H9 (cell line): ENCODE results near the gene PRSS56. TPM values are rescaled to one million over a fixed set of nuclear protein-coding genes. Genes with fewer than 3 reads are reported as not detected.

Experiments used
- DNase-seq: peaks from one replicate; pipeline ENCODE4 v3.0.0-alpha.2; 2017
- H2AFZ ChIP-seq: one replicate; pipeline ENCODE4 v1.6.1; 2013; ENCODE audit warnings: mild to moderate bottlenecking, low read length, control low read depth, moderate library complexity
- H2AK5ac ChIP-seq: 2 replicates; pipeline ENCODE4 v1.6.1; 2013; ENCODE audit warnings: low read length, control low read depth, mixed read lengths; ENCODE audit not compliant: insufficient read length
- H2BK120ac ChIP-seq: one replicate; pipeline ENCODE4 v1.6.1; 2013; ENCODE audit warnings: low read depth, mild to moderate bottlenecking, low read length, control low read depth, inconsistent platforms; ENCODE audit not compliant: poor library complexity, severe bottlenecking
- H2BK12ac ChIP-seq: 2 replicates; pipeline ENCODE4 v1.6.1; 2013; ENCODE audit warnings: low read length, control low read depth, mixed read lengths, low read depth; ENCODE audit not compliant: insufficient read length
- H2BK15ac ChIP-seq: 2 replicates; pipeline ENCODE4 v1.6.1; 2013; ENCODE audit warnings: low read depth, low read length, control low read depth
- H2BK20ac ChIP-seq: one replicate; pipeline ENCODE4 v1.6.1; 2013; ENCODE audit warnings: low read depth, mild to moderate bottlenecking, low read length, control low read depth, inconsistent platforms; ENCODE audit not compliant: poor library complexity, severe bottlenecking
- H2BK5ac ChIP-seq: 2 replicates; pipeline ENCODE4 v1.6.1; 2013; ENCODE audit warnings: low read length, control low read depth, mixed read lengths; ENCODE audit not compliant: insufficient read length
- H3K14ac ChIP-seq: 2 replicates; pipeline ENCODE4 v1.6.1; 2013; ENCODE audit warnings: low read length, control low read depth; ENCODE audit not compliant: insufficient read depth
- H3K18ac ChIP-seq: 2 replicates; pipeline ENCODE4 v1.6.1; 2013; ENCODE audit warnings: low read depth, mild to moderate bottlenecking, mixed read lengths, low read length, control low read depth; ENCODE audit not compliant: insufficient read length
- H3K23ac ChIP-seq: 2 replicates; pipeline ENCODE4 v1.6.1; 2013; ENCODE audit warnings: low read length, control low read depth, mixed read lengths, low read depth; ENCODE audit not compliant: insufficient read length
- H3K23me2 ChIP-seq: 2 replicates; pipeline ENCODE4 v1.6.1; 2013; ENCODE audit warnings: low read depth, mild to moderate bottlenecking, mixed read lengths, low read length, control low read depth; ENCODE audit not compliant: insufficient read length, poor library complexity, severe bottlenecking
- H3K27ac ChIP-seq: 2 replicates; pipeline ENCODE4 v1.5.1; 2013; ENCODE audit warnings: low read length, control low read depth, mixed read lengths, low read depth; ENCODE audit not compliant: insufficient read length
- H3K27me3 ChIP-seq: 2 replicates; pipeline ENCODE4 v1.6.1; 2013; ENCODE audit warnings: low read length, control low read depth, inconsistent platforms; ENCODE audit not compliant: insufficient read depth
- H3K4ac ChIP-seq: 2 replicates; pipeline ENCODE4 v1.6.1; 2013; ENCODE audit warnings: low read depth, mild to moderate bottlenecking, control low read depth, inconsistent platforms, low read length, moderate library complexity
- H3K4me1 ChIP-seq: 2 replicates; pipeline ENCODE4 v1.6.1; 2013; ENCODE audit warnings: low read length, control low read depth, inconsistent platforms; ENCODE audit not compliant: insufficient read depth
- H3K4me2 ChIP-seq: 2 replicates; pipeline ENCODE4 v1.6.1; 2013; ENCODE audit warnings: low read length, control low read depth, mixed read lengths; ENCODE audit not compliant: insufficient read length, insufficient read depth
- H3K56ac ChIP-seq: 2 replicates; pipeline ENCODE4 v1.6.1; 2013; ENCODE audit warnings: low read depth, mild to moderate bottlenecking, mixed read lengths, low read length, control low read depth; ENCODE audit not compliant: insufficient read length
- H3K79me1 ChIP-seq: 2 replicates; pipeline ENCODE4 v1.6.1; 2013; ENCODE audit warnings: low read depth, mild to moderate bottlenecking, moderate library complexity, low read length, control low read depth, inconsistent platforms; ENCODE audit not compliant: insufficient read depth, poor library complexity, severe bottlenecking
- H3K79me2 ChIP-seq: 2 replicates; pipeline ENCODE4 v1.6.1; 2013; ENCODE audit warnings: low read length, control low read depth, inconsistent platforms; ENCODE audit not compliant: insufficient read depth
- H3K9ac ChIP-seq: 2 replicates; pipeline ENCODE4 v1.6.1; 2013; ENCODE audit warnings: low read length, control low read depth, mixed read lengths; ENCODE audit not compliant: insufficient read length; ENCODE audit errors: extremely low read depth
- H3K9me3 ChIP-seq: one replicate; pipeline ENCODE4 v1.6.1; 2013; ENCODE audit warnings: low read depth, low read length, inconsistent platforms; ENCODE audit not compliant: control insufficient read depth
- H3T11ph ChIP-seq: one replicate; pipeline ENCODE4 v1.6.1; 2013; ENCODE audit warnings: mild to moderate bottlenecking, low read length, control low read depth, inconsistent platforms
- H4K20me1 ChIP-seq: one replicate; pipeline ENCODE4 v1.6.1; 2013; ENCODE audit not compliant: control insufficient read depth, insufficient read length, insufficient read depth
- H4K5ac ChIP-seq: 2 replicates; pipeline ENCODE4 v1.6.1; 2013; ENCODE audit warnings: low read depth, mild to moderate bottlenecking, mixed read lengths, low read length, control low read depth; ENCODE audit not compliant: insufficient read length
- H4K8ac ChIP-seq: replicated peaks from 2 replicates; pipeline ENCODE4 v1.6.1; 2013; ENCODE audit warnings: low read length, control low read depth, mixed read lengths, low read depth; ENCODE audit not compliant: insufficient read length
- H4K91ac ChIP-seq: 2 replicates; pipeline ENCODE4 v1.6.1; 2013; ENCODE audit warnings: low read depth, mild to moderate bottlenecking, moderate library complexity, mixed read lengths, low read length, control low read depth; ENCODE audit not compliant: insufficient read length
- H3K27ac Mint-ChIP-seq, 3 experiments: 2 replicates in 2 of 3; 3 replicates in 1 of 3; pipeline ENCODE4 v1.8.0; 2020 to 2021; ENCODE audit warnings: mixed read lengths in 3 of 3, mild to moderate bottlenecking in 1 of 3, moderate library complexity in 1 of 3
- H3K27me3 Mint-ChIP-seq: 2 replicates; pipeline ENCODE4 v1.8.0; 2021; ENCODE audit warnings: low read depth, mild to moderate bottlenecking, moderate library complexity, mixed read lengths
- H3K36me3 Mint-ChIP-seq, 3 experiments: 2 replicates in 2 of 3; 3 replicates in 1 of 3; pipeline ENCODE4 v1.8.0; 2020 to 2021; ENCODE audit warnings: low read depth in 3 of 3, mixed read lengths in 3 of 3; ENCODE audit not compliant: insufficient read depth in 1 of 3
- H3K4me1 Mint-ChIP-seq, 2 experiments: 2 replicates each; pipeline ENCODE4 v1.8.0; 2020; ENCODE audit warnings: mixed read lengths in 2 of 2
- H3K4me3 Mint-ChIP-seq, 2 experiments: 2 replicates in 1 of 2; 3 replicates in 1 of 2; pipeline ENCODE4 v1.8.0; 2020 to 2021; ENCODE audit warnings: mild to moderate bottlenecking in 2 of 2, mixed read lengths in 2 of 2, moderate library complexity in 1 of 2
- H3K9me3 Mint-ChIP-seq, 2 experiments: 2 replicates in 1 of 2; 3 replicates in 1 of 2; pipeline ENCODE4 v1.8.0; 2020; ENCODE audit warnings: mild to moderate bottlenecking in 2 of 2, mixed read lengths in 2 of 2, moderate library complexity in 1 of 2
- WGBS: extraction: QIAGEN DNeasy Blood & Tissue Kit; methylation state at CpG from one replicate; pipeline ENCODE4 v1.1.7; 2013; ENCODE audit warnings: missing lambda C conversion rate, low lambda C conversion rate, mixed read lengths; ENCODE audit not compliant: insufficient read length; ENCODE audit errors: extremely low coverage; 5-methylcytosine and 5-hydroxymethylcytosine counted together
- total RNA-seq: library from RNA; stranded (reverse); gene quantifications from 2 replicates; pipeline ENCODE4 v1.2.1, GENCODE V29; 2021
- TF ChIP-seq, protein P1 (sequence below): fragments of 200-600 bp; sonication (generic); conservative IDR thresholded peaks from 3 replicates; pipeline ENCODE4 v1.8.0; 2021; ENCODE audit warnings: antibody characterized with exemption, mild to moderate bottlenecking

Gene PRSS56
- total RNA-seq, 1 experiment from 2014 or later: not detected

- Histone ChIP-seq H3K23me2 (peaks cover 9% of the 10 kb centered on the region), H3K23ac (no peak overlapping the region), H4K5ac (no peak overlapping the region), H3T11ph (no peak overlapping the region), H4K91ac (no peak overlapping the region), H2BK5ac (no peak overlapping the region), H3K4me1 (no peaks in the 10 kb centered on the region; the same call in 1 of the 2 replicates), H2BK20ac (no peak overlapping the region), H4K20me1 (no peaks in the 10 kb centered on the region), H3K4me2 (no peak overlapping the region), H3K27me3 (no peaks in the 10 kb centered on the region), H2BK12ac (no peak overlapping the region), H2BK15ac (no peak overlapping the region), H3K56ac (no peak overlapping the region), H2AK5ac (no peak overlapping the region), H3K27ac (no peak overlapping the region), H3K14ac (no peak overlapping the region), H3K9me3 (no peaks in the 10 kb centered on the region), H2AFZ (no peak overlapping the region), H3K18ac (no peak overlapping the region), H4K8ac (no peak overlapping the region), H3K79me2 (peaks cover 8% of the 10 kb centered on the region; the same call in 1 of the 2 replicates), H3K9ac (no peak overlapping the region), H3K4ac (no peak overlapping the region), H3K79me1 (peaks cover 2% of the 10 kb centered on the region), H2BK120ac (no peak overlapping the region)
- Mint-ChIP-seq H3K4me1 (peaks cover 12 to 16% of the 10 kb centered on the region in 2 experiments), H3K27me3 (no peaks in the 10 kb centered on the region), H3K9me3 (peaks cover 17 to 18% of the 10 kb centered on the region in 2 experiments), H3K4me3 (no peak overlapping the region), H3K27ac (no peak overlapping the region), H3K36me3 (peaks cover 35 to 43% (median 37%) of the 10 kb centered on the region in 3 experiments)
- TF ChIP-seq, protein P1, sequence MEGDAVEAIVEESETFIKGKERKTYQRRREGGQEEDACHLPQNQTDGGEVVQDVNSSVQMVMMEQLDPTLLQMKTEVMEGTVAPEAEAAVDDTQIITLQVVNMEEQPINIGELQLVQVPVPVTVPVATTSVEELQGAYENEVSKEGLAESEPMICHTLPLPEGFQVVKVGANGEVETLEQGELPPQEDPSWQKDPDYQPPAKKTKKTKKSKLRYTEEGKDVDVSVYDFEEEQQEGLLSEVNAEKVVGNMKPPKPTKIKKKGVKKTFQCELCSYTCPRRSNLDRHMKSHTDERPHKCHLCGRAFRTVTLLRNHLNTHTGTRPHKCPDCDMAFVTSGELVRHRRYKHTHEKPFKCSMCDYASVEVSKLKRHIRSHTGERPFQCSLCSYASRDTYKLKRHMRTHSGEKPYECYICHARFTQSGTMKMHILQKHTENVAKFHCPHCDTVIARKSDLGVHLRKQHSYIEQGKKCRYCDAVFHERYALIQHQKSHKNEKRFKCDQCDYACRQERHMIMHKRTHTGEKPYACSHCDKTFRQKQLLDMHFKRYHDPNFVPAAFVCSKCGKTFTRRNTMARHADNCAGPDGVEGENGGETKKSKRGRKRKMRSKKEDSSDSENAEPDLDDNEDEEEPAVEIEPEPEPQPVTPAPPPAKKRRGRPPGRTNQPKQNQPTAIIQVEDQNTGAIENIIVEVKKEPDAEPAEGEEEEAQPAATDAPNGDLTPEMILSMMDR: no peak
- DNase-seq: no peak
- no CpG with 5 or more reads among the region's 6 CpGs for WGBS
Measured at GRCh38 chr2:232547991-232548390, 27.8 kb downstream of the PRSS56 start.
